Gastrocnemius medialis (tissue), 4 donors: ENCODE data around the gene SLC39A11. TPM values are rescaled to one million over a fixed set of nuclear protein-coding genes. Genes with fewer than 3 reads are reported as not detected.

Source experiments
- ATAC-seq, 2 donors: fragments of 150-250 bp; one replicate each; pipeline ENCODE4 v1.9.1; 2016
- DNase-seq, 2 donors: peaks; one replicate each; pipeline ENCODE4 v3.0.0-alpha.2; 2019
- H3K27ac ChIP-seq, 4 donors: fragments of 200-600 bp; sonication (generic); 1 replicate in 1 of 4; 2 replicates in 3 of 4; pipeline ENCODE4 v1.5.1; 2016 to 2018; ENCODE audit warnings: mild to moderate bottlenecking in 2 of 4, moderate library complexity in 1 of 4
- H3K27me3 ChIP-seq, 3 donors: fragments of 200-600 bp; sonication (generic) in 2 of 3; 1 replicate in 1 of 3; 2 replicates in 2 of 3; pipeline versions ENCODE4 v1.5.1 to v1.6.0; 2016 to 2019; ENCODE audit warnings: mild to moderate bottlenecking in 1 of 3, moderate library complexity in 1 of 3
- H3K36me3 ChIP-seq, 2 donors: fragments of 200-600 bp; sonication (generic) in 1 of 2; one replicate each; pipeline ENCODE4 v1.5.1; 2017 to 2018
- H3K4me1 ChIP-seq, 2 donors: fragments of 200-600 bp; sonication (generic) in 1 of 2; one replicate each; pipeline ENCODE4 v1.5.1; 2016 to 2017; ENCODE audit warnings: mild to moderate bottlenecking in 2 of 2
- H3K4me3 ChIP-seq, 4 donors: fragments of 200-600 bp; sonication (generic) in 3 of 4; 1 replicate in 1 of 4; 2 replicates in 3 of 4; pipeline ENCODE4 v1.5.1; 2016 to 2019; ENCODE audit warnings: mild to moderate bottlenecking in 2 of 4
- H3K9me3 ChIP-seq, 3 donors: fragments of 200-600 bp; sonication (generic) in 2 of 3; 1 replicate in 1 of 3; 2 replicates in 2 of 3; pipeline ENCODE4 v1.5.1; 2016 to 2019
- CTCF ChIP-seq, 5 experiments: fragments of 450-650 bp in 3 of 5; fragments of 200-600 bp in 2 of 5; sonication (generic) in 2 of 5; IDR thresholded peaks in 4 of 5; conservative IDR thresholded peaks in 1 of 5; 1 replicate in 4 of 5; 2 replicates in 1 of 5; pipeline ENCODE4 v1.5.1; 2016 to 2019; ENCODE audit warnings: antibody characterized with exemption in 5 of 5, mild to moderate bottlenecking in 3 of 5, moderate library complexity in 3 of 5
- POLR2A ChIP-seq, 2 donors: fragments of 450-650 bp; IDR thresholded peaks; one replicate each; pipeline ENCODE4 v1.6.1; 2017; ENCODE audit warnings: antibody characterized with exemption in 2 of 2, mild to moderate bottlenecking in 2 of 2, moderate library complexity in 2 of 2
- in situ Hi-C, 4 donors: fragments of 200-750 bp; cut with MboI; loops; one replicate each; pipeline versions ENCODE4 v1.15.0 to v1.8.0; 2017; ENCODE audit warnings: low sequenced_read_pairs in 4 of 4
- intact Hi-C: fragments of 100-400 bp; cut with DNase I; formaldehyde crosslinking; loops from one replicate; pipeline ENCODE4 v1.15.1; 2023; ENCODE audit warnings: low total_unique reads
- total RNA-seq, 4 donors: library from RNA; depleted of rRNA; stranded (reverse); fragments of >200 nt; gene quantifications; one replicate each; pipeline versions ENCODE4 v1.1.0 to v1.2.3, GENCODE V29; 2016

SLC39A11 gene
- total RNA-seq, 4 donors from 2014 or later: 7.6 to 28.4 (median 10.7) TPM

- no peaks in the 10 kb centered on the region for H3K9me3 ChIP-seq
- H3K27ac ChIP-seq: no peak overlapping the region
- DNase-seq (no peak), ATAC-seq (no peak)
- intact Hi-C loops: no loop called here
- H3K36me3 ChIP-seq: no peaks in the 10 kb centered on the region
- no peaks in the 10 kb centered on the region for H3K27me3 ChIP-seq
- no peaks in the 10 kb centered on the region for H3K4me1 ChIP-seq
- no peak overlapping the region for H3K4me3 ChIP-seq
- in situ Hi-C loops: no loop called here
- TF ChIP-seq CTCF (IDR thresholded peaks at IDR 0.05 in 4 of 5, conservative IDR thresholded peaks at IDR 0.05 in 1 of 5): no peak
- TF ChIP-seq POLR2A (IDR thresholded peaks at IDR 0.05): no peak
Observed at GRCh38 chr17:72707881-72708280, 384.6 kb downstream of the SLC39A11 start.

DNA sequence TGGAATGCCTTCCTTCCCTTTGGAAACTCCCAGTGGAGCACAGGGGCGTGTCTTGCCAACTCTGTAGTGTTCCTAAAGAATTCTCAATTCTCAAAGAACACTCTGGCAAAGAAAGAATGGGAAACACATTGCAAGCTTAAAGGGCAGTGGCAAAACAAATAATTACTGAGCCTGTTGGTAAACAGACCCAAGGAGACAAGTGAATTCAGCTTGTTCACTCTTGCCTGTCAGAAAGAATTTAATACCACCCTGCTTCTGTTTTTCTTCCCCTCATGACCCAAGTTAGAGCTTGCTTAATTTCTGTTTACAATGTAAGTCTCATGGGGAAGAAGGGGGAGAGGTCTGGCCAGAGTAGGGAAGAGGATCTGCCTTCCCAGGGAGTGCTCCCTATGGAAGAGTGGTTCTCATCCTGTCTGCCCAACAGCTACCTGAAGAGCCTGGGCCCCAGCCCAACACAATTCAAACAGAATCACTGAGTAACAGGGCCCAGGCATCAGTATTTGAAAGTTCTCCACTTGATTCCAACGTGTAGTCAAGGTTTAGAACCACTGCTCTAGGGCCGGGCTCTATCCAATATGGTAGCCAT lies 386.0 kb downstream of the SLC39A11 start:
- Histone ChIP-seq H3K9me3 (no peaks in the 10 kb centered on the region), H3K4me1 (no peaks in the 10 kb centered on the region), H3K36me3 (no peaks in the 10 kb centered on the region), H3K27me3 (no peaks in the 10 kb centered on the region), H3K27ac (no peak overlapping the region), H3K4me3 (no peak overlapping the region)
- TF ChIP-seq POLR2A (IDR thresholded peaks at IDR 0.05) (no peak), CTCF (IDR thresholded peaks at IDR 0.05 in 4 of 5, conservative IDR thresholded peaks at IDR 0.05 in 1 of 5) (no peak)
- intact Hi-C loops: no loop called here
- in situ Hi-C loops: no loop called here
- DNase-seq (no peak), ATAC-seq (no peak)

DNA sequence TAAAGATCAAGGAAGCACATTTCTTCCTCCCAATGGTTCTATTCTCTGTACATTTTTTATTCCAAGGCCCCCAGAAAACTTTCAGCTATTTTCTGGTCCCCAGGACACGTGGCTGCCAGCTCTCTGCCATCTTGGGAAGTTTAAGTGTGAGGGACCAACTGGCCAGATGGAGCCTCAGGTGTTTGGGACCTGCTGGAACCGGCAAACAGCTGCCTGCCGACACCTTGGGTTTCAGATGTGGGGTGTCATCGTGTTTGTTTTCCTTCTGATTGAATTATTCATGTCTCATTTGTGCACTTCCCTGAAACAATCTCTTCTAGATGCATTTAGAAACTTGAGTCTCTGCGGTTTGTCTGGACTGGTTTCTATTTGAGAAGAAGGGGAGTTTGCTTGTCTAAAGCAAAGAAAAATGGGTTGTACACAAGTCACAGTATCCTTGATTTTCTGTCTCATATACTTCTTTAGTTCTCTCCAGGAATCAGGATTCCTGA lies 386.5 kb downstream of the SLC39A11 start:
- TF ChIP-seq POLR2A (IDR thresholded peaks at IDR 0.05) (no peak), CTCF (IDR thresholded peaks at IDR 0.05 in 4 of 5, conservative IDR thresholded peaks at IDR 0.05 in 1 of 5) (no peak)
- in situ Hi-C loops (no loop called here), intact Hi-C loops (no loop called here)
- Histone ChIP-seq H3K36me3 (no peaks in the 10 kb centered on the region), H3K4me1 (no peaks in the 10 kb centered on the region), H3K27me3 (no peaks in the 10 kb centered on the region), H3K9me3 (no peaks in the 10 kb centered on the region), H3K27ac (no peak overlapping the region), H3K4me3 (no peak overlapping the region)
- DNase-seq: no peak
- ATAC-seq: no peak

GRCh38 chr17:72702998-72703397 lies 389.5 kb downstream of the SLC39A11 start:
- TF ChIP-seq POLR2A (IDR thresholded peaks at IDR 0.05): no peak
- no peak for TF ChIP-seq CTCF (IDR thresholded peaks at IDR 0.05 in 4 of 5, conservative IDR thresholded peaks at IDR 0.05 in 1 of 5)
- intact Hi-C loops (no loop called here), in situ Hi-C loops (no loop called here)
- Histone ChIP-seq H3K4me3 (no peak overlapping the region), H3K36me3 (no peaks in the 10 kb centered on the region), H3K9me3 (no peaks in the 10 kb centered on the region), H3K4me1 (no peaks in the 10 kb centered on the region), H3K27me3 (no peaks in the 10 kb centered on the region), H3K27ac (no peak overlapping the region)
- no peak for DNase-seq
- no peak for ATAC-seq
